MM.1S (cell line): ENCODE data around the gene PDE6G.

ENCODE experiments used
- DNase-seq: peaks from one replicate; pipeline ENCODE4 v3.0.0-alpha.2; 2015
- H2AFZ ChIP-seq: fragments of 300-600 bp; sonication (generic); 2 replicates; pipeline ENCODE4 v1.6.0; 2016; ENCODE audit warnings: antibody characterized with exemption, low read length
- H3F3A ChIP-seq: fragments of 300-600 bp; sonication (generic); 2 replicates; pipeline ENCODE4 v1.6.1; 2016; ENCODE audit warnings: mild to moderate bottlenecking, antibody characterized with exemption, low read length, moderate library complexity, mixed read lengths; ENCODE audit not compliant: insufficient read depth
- H3K27ac ChIP-seq: fragments of 300-600 bp; sonication (generic); 2 replicates; pipeline ENCODE4 v1.5.1; 2016; ENCODE audit warnings: mild to moderate bottlenecking, low read length
- H3K27me3 ChIP-seq: fragments of 300-600 bp; sonication (generic); replicated peaks from 2 replicates; pipeline ENCODE4 v1.6.0; 2016; ENCODE audit warnings: low read length; ENCODE audit not compliant: insufficient read depth
- H3K36me3 ChIP-seq: fragments of 300-600 bp; sonication (generic); replicated peaks from 2 replicates; pipeline ENCODE4 v1.6.1; 2016; ENCODE audit warnings: mild to moderate bottlenecking, low read length, mixed read lengths; ENCODE audit not compliant: insufficient read depth
- H3K4me1 ChIP-seq: fragments of 300-600 bp; sonication (generic); 2 replicates; pipeline ENCODE4 v1.6.1; 2016; ENCODE audit warnings: low read length, mixed read lengths
- H3K4me2 ChIP-seq: fragments of 300-600 bp; sonication (generic); 2 replicates; pipeline ENCODE4 v1.6.0; 2016; ENCODE audit warnings: low read depth, low read length
- H3K4me3 ChIP-seq: fragments of 300-600 bp; sonication (generic); 2 replicates; pipeline ENCODE4 v1.5.1; 2016; ENCODE audit warnings: low read length, mixed read lengths
- H3K79me2 ChIP-seq: fragments of 300-600 bp; sonication (generic); 2 replicates; pipeline ENCODE4 v1.6.1; 2016; ENCODE audit warnings: mixed run types, low read length, mixed read lengths
- H3K9ac ChIP-seq: fragments of 300-600 bp; sonication (generic); 2 replicates; pipeline ENCODE4 v1.6.1; 2016; ENCODE audit warnings: low read length, mixed read lengths
- H3K9me2 ChIP-seq: fragments of 300-600 bp; sonication (generic); replicated peaks from 2 replicates; pipeline ENCODE4 v1.6.1; 2016; ENCODE audit warnings: mild to moderate bottlenecking, low read length, mixed read lengths; ENCODE audit not compliant: insufficient read depth
- H3K9me3 ChIP-seq: fragments of 300-600 bp; sonication (generic); replicated peaks from 2 replicates; pipeline ENCODE4 v1.6.1; 2016; ENCODE audit warnings: mild to moderate bottlenecking, low read length, mixed read lengths; ENCODE audit not compliant: insufficient read depth
- H4K20me1 ChIP-seq: fragments of 300-600 bp; sonication (generic); 2 replicates; pipeline ENCODE4 v1.6.1; 2016; ENCODE audit warnings: mild to moderate bottlenecking, low read length, moderate library complexity, mixed read lengths; ENCODE audit not compliant: insufficient read depth
- EZH2 ChIP-seq: fragments of 300-600 bp; sonication (generic); optimal IDR thresholded peaks from 2 replicates; pipeline ENCODE3; 2017; ENCODE audit warnings: low read depth, mild to moderate bottlenecking, antibody characterized with exemption, low read length, mixed read lengths
- EZH2phosphoT487 ChIP-seq: fragments of 300-600 bp; sonication (generic); IDR thresholded peaks from 2 replicates; pipeline ENCODE4 v1.6.1; 2018; ENCODE audit warnings: antibody characterized with exemption, low read length
- TF ChIP-seq, protein P1 (sequence below): fragments of 300-600 bp; sonication (generic); IDR thresholded peaks from 2 replicates; pipeline ENCODE4 v1.5.1; 2016; ENCODE audit warnings: antibody characterized with exemption, low read length, mixed read lengths

Gene PDE6G

DNA sequence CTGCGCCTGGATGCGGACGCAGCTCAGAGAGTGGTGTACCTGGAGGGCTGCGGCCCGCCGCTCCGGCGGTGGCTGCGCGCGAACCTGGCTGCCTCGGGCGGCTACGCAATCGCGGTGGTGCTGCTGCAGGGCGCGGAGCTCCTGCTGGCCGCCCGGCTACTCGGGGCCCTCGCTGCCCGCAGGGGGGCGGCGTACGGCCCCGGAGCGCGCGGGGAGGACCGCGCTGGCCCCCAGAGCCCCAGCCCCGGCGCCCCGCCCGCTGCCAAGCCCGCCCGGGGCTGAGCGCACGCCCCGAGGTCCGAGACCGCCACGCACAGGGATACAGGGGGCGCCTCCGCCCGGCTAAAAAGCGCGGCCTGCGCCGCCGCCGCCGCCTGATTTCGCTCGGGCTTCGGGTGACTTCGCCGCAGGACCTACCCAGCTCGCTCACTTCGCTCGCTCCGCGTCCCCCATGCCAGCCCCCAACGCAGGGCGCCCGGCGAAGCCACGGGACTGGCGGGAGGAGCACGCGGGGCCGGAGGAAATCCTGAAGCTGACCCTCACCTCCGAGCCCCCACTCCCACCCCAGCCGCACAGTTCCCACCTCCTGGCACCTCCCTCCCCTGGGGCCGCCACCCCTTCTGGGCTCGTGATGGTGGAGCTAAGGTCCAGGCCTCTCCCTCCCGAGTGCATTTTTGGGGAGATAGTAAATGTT, 8.2 kb downstream of the PDE6G start:
- TF ChIP-seq, protein P1, sequence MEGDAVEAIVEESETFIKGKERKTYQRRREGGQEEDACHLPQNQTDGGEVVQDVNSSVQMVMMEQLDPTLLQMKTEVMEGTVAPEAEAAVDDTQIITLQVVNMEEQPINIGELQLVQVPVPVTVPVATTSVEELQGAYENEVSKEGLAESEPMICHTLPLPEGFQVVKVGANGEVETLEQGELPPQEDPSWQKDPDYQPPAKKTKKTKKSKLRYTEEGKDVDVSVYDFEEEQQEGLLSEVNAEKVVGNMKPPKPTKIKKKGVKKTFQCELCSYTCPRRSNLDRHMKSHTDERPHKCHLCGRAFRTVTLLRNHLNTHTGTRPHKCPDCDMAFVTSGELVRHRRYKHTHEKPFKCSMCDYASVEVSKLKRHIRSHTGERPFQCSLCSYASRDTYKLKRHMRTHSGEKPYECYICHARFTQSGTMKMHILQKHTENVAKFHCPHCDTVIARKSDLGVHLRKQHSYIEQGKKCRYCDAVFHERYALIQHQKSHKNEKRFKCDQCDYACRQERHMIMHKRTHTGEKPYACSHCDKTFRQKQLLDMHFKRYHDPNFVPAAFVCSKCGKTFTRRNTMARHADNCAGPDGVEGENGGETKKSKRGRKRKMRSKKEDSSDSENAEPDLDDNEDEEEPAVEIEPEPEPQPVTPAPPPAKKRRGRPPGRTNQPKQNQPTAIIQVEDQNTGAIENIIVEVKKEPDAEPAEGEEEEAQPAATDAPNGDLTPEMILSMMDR: no peak
- TF ChIP-seq EZH2 (no peak), EZH2phosphoT487 (no peak)
- H3K9me2 ChIP-seq: no peaks in the 10 kb centered on the region
- H3K9ac ChIP-seq: no peak overlapping the region
- no peak for DNase-seq
- no peaks in the 10 kb centered on the region for H3K36me3 ChIP-seq
- no peaks in the 10 kb centered on the region for H3K9me3 ChIP-seq
- H3K27ac ChIP-seq: no peak overlapping the region
- no peaks in the 10 kb centered on the region for H4K20me1 ChIP-seq
- no peak overlapping the region for H3K4me3 ChIP-seq
- no peaks in the 10 kb centered on the region for H3K4me1 ChIP-seq
- no peaks in the 10 kb centered on the region for H3K79me2 ChIP-seq
- H3K4me2 ChIP-seq: no peak overlapping the region
- H3F3A ChIP-seq: no peaks in the 10 kb centered on the region
- H2AFZ ChIP-seq: no peak overlapping the region
- peaks cover 23% of the 10 kb centered on the region for H3K27me3 ChIP-seq

DNA sequence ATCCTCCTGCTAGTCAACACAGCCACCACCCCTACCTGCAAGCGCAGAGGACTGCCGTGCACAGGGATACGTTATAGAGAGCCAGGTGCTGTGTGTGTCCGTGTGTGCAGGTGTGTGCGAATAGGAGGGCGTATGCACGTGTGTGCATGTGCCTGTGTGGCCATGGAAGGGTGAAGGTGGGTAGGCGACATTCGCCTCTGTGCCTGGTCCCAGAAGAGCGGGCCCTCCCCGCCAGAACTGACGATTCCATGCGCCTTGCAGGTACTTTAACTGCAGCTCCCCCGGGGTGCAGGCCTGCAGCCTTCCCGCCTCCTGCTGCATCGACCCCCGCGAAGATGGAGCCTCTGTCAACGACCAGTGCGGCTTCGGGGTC, 8.7 kb downstream of the PDE6G start:
- no peak overlapping the region for H3K4me2 ChIP-seq
- no peak overlapping the region for H3K9ac ChIP-seq
- no peak overlapping the region for H3K27ac ChIP-seq
- H4K20me1 ChIP-seq: no peaks in the 10 kb centered on the region
- no peaks in the 10 kb centered on the region for H3K79me2 ChIP-seq
- no peak for DNase-seq
- H3F3A ChIP-seq: no peaks in the 10 kb centered on the region
- no peak overlapping the region for H2AFZ ChIP-seq
- no peaks in the 10 kb centered on the region for H3K9me3 ChIP-seq
- H3K36me3 ChIP-seq: no peaks in the 10 kb centered on the region
- H3K27me3 ChIP-seq: peaks cover 23% of the 10 kb centered on the region
- no peak for TF ChIP-seq EZH2
- TF ChIP-seq EZH2phosphoT487: no peak
- TF ChIP-seq, protein P1: no peak
- H3K9me2 ChIP-seq: no peaks in the 10 kb centered on the region
- H3K4me1 ChIP-seq: no peaks in the 10 kb centered on the region
- H3K4me3 ChIP-seq: no peak overlapping the region

DNA sequence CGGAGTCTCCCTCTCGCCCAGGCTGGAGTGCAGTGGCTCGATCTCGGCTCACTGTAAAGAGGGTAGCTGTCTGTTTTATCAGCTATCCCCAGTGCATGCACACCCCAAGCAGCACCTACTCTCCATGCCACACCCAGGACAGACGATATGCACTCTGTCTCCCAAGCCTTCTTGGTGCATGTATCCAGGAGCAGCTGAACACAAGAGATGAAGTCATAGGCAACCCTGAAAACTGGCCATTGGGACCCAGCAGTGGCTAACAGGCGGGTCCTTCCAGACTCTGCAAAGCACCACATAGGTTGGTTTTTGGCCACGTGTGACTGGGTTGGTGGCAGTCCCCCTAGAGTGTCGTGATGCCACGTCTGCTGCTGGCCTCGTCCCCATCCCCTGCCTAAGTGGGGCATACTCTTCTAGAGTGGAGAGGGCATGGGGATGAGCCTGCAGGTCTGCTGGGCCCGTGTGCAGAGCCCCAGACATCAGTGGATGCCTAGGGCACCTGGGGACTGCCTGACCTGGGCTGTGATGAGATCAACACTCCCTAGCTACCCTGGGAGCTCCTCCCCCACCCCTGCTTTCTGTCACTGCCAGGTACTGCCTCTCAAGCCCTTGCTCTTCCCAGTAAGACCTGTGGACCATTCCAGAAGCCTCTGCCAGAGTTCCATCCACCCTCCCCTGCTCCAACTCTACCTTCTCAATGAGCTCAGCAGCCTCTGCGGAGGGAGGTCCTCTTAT, 9.3 kb downstream of the PDE6G start:
- H3K4me2 ChIP-seq: no peak overlapping the region
- no peak for DNase-seq
- H3K36me3 ChIP-seq: no peaks in the 10 kb centered on the region
- H3K27ac ChIP-seq: no peak overlapping the region
- H3F3A ChIP-seq: no peaks in the 10 kb centered on the region
- no peaks in the 10 kb centered on the region for H3K9me3 ChIP-seq
- no peaks in the 10 kb centered on the region for H3K9me2 ChIP-seq
- H2AFZ ChIP-seq: no peak overlapping the region
- H3K27me3 ChIP-seq: peaks cover 23% of the 10 kb centered on the region
- no peak for TF ChIP-seq EZH2phosphoT487
- H4K20me1 ChIP-seq: no peaks in the 10 kb centered on the region
- H3K9ac ChIP-seq: no peak overlapping the region
- no peak overlapping the region for H3K4me3 ChIP-seq
- no peaks in the 10 kb centered on the region for H3K4me1 ChIP-seq
- no peaks in the 10 kb centered on the region for H3K79me2 ChIP-seq
